CD4-positive, CD25-positive, alpha-beta regulatory T cell (primary cell): ENCODE measurements around the gene F10. TPM values are rescaled to one million over a fixed set of nuclear protein-coding genes. Genes with fewer than 3 reads are reported as not detected.
A peak's percentile ranks its signal among the peaks of the same experiment; 100 is the strongest.

Source experiments
- ATAC-seq, 2 donors: fragments of 150-1000 bp; cut with Tn5 transposase; one replicate each; pipeline ENCODE4 v1.10.0; 2021; ENCODE audit warnings: low read depth in 2 of 2, moderate number of reproducible peaks in 2 of 2, moderate library complexity in 1 of 2
- DNase-seq, 3 donors: peaks; one replicate each; pipeline versions ENCODE4 v3.0.0 to v3.0.0-alpha.2; 2012 to 2022; ENCODE audit warnings: mixed read lengths in 1 of 3
- H3K27ac ChIP-seq: one replicate; pipeline ENCODE4 v1.7.0; 2013; ENCODE audit warnings: mild to moderate bottlenecking, low read length; ENCODE audit not compliant: insufficient read depth, poor library complexity, severe bottlenecking
- H3K27me3 ChIP-seq: one replicate; pipeline ENCODE4 v1.7.0; 2013; ENCODE audit warnings: low read length; ENCODE audit not compliant: control insufficient read depth, insufficient read depth
- H3K36me3 ChIP-seq: one replicate; pipeline ENCODE4 v1.7.0; 2013; ENCODE audit warnings: mild to moderate bottlenecking, low read length, moderate library complexity; ENCODE audit not compliant: control insufficient read depth, insufficient read depth
- H3K4me1 ChIP-seq: 2 replicates; pipeline ENCODE4 v1.7.0; 2013; ENCODE audit warnings: mild to moderate bottlenecking, low read length; ENCODE audit not compliant: insufficient read depth, control insufficient read depth, poor library complexity, severe bottlenecking
- H3K4me3 ChIP-seq: one replicate; pipeline ENCODE4 v1.7.0; 2013; ENCODE audit warnings: low read depth, mild to moderate bottlenecking, low read length, moderate library complexity
- H3K9me3 ChIP-seq, 2 experiments: 1 replicate in 1 of 2; 2 replicates in 1 of 2; pipeline ENCODE4 v1.7.0; 2013; ENCODE audit warnings: low read length in 2 of 2, mild to moderate bottlenecking in 1 of 2, moderate library complexity in 1 of 2; ENCODE audit not compliant: control insufficient read depth in 2 of 2
- H3K27ac Mint-ChIP-seq, 3 donors: one replicate each; pipeline ENCODE4 v1.8.0; 2020 to 2022; ENCODE audit warnings: mild to moderate bottlenecking in 3 of 3, mixed read lengths in 3 of 3, moderate library complexity in 2 of 3
- H3K27me3 Mint-ChIP-seq: one replicate; pipeline ENCODE4 v1.8.0; 2022; ENCODE audit warnings: mild to moderate bottlenecking, mixed read lengths
- H3K36me3 Mint-ChIP-seq: one replicate; pipeline ENCODE4 v1.8.0; 2020; ENCODE audit warnings: mixed read lengths
- H3K4me1 Mint-ChIP-seq, 4 donors: one replicate each; pipeline ENCODE4 v1.8.0; 2020 to 2022; ENCODE audit warnings: mixed read lengths in 4 of 4, mild to moderate bottlenecking in 1 of 4
- H3K4me3 Mint-ChIP-seq, 4 donors: one replicate each; pipeline ENCODE4 v1.8.0; 2020 to 2022; ENCODE audit warnings: mild to moderate bottlenecking in 4 of 4, mixed read lengths in 4 of 4, moderate library complexity in 3 of 4
- H3K9me3 Mint-ChIP-seq, 7 donors: one replicate each; pipeline ENCODE4 v1.8.0; 2020 to 2022; ENCODE audit warnings: mixed read lengths in 7 of 7, mild to moderate bottlenecking in 3 of 7, moderate library complexity in 2 of 7
- polyA plus RNA-seq, 4 donors: library from polyadenylated mRNA; unstranded; fragments of 300-500 nt; fragmentation: Illumina TruSeq; gene quantifications; one replicate each; pipeline ENCODE4 v1.2.3, GENCODE V29; 2021
- total RNA-seq: library from RNA; stranded (reverse); gene quantifications from one replicate; pipeline ENCODE4 v1.2.3, GENCODE V29; 2022

Gene F10
- total and polyA plus RNA-seq, 5 donors from 2014 or later = 0.11 TPM; not detected in 4

DNA sequence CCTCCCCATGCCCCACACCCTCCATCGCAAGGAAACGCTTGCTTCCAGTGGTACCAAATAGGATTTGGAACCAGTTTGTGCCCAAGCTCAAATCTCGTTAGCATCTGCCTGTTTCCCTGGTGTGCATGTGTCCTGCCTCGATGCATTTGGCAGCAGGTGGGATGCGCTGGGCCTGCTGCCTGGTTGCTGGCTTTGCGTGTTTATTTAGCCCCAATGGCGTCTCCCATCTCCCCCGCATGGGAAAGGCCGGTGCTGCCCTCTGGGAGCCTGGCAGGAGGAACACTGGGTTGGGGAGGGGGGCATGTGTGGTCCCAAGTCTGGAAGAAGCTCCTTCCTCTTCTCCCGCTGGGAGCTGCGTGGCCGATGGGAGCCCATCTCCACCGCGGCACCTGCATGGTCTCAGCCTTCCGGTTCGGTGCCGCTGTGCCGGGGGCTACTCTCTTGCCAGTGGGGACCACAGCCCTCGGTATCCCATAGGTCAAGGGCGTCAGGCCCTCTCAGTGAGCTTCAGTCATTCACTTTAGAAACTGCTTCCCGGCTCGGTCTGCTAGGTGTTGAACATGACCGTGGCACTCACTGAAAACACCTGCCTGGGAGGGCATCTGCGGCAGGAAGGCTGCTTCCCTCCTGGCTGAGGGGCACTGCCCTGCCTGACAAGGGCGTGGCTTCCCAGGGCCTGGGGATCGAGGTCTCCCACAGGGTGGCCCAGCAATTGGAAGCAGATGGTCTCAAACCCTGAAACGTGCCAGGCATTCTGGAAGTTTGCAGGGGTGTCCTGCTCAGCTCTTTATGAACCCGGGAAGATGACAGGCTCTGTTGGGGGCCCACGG is 28.8 kb upstream of the F10 start:
- no peak for DNase-seq
- Mint-ChIP-seq H3K4me1 (no peaks in the 10 kb centered on the region), H3K4me3 (no peak overlapping the region), H3K9me3 (peaks cover 0 to 4% (median 0%) of the 10 kb centered on the region in 7 donors), H3K27me3 (no peaks in the 10 kb centered on the region), H3K36me3 (peaks cover 3% of the 10 kb centered on the region), H3K27ac (peak overlapping the region in 1 of 3 donors; percentile 32)
- ATAC-seq = no peak
- no peak overlapping the region for H3K27ac ChIP-seq
- H3K27me3 ChIP-seq = no peaks in the 10 kb centered on the region
- H3K4me1 ChIP-seq = no peaks in the 10 kb centered on the region
- no peaks in the 10 kb centered on the region for H3K36me3 ChIP-seq
- no peaks in the 10 kb centered on the region for H3K9me3 ChIP-seq
- no peak overlapping the region for H3K4me3 ChIP-seq

GRCh38 chr13:113094410-113094800 is 28.2 kb upstream of the F10 start:
- Histone ChIP-seq H3K4me3 (no peak overlapping the region), H3K27me3 (no peaks in the 10 kb centered on the region), H3K27ac (no peak overlapping the region), H3K36me3 (no peaks in the 10 kb centered on the region), H3K9me3 (no peaks in the 10 kb centered on the region), H3K4me1 (no peaks in the 10 kb centered on the region)
- peaks cover 3% of the 10 kb centered on the region for H3K36me3 Mint-ChIP-seq
- H3K9me3 Mint-ChIP-seq = peaks cover 0 to 4% (median 0%) of the 10 kb centered on the region in 7 donors
- peak overlapping the region in 1 of 3 donors; percentile 32 for H3K27ac Mint-ChIP-seq
- H3K4me1 Mint-ChIP-seq = no peaks in the 10 kb centered on the region
- no peak for ATAC-seq
- H3K27me3 Mint-ChIP-seq = no peaks in the 10 kb centered on the region
- no peak overlapping the region for H3K4me3 Mint-ChIP-seq
- DNase-seq = no peak

DNA sequence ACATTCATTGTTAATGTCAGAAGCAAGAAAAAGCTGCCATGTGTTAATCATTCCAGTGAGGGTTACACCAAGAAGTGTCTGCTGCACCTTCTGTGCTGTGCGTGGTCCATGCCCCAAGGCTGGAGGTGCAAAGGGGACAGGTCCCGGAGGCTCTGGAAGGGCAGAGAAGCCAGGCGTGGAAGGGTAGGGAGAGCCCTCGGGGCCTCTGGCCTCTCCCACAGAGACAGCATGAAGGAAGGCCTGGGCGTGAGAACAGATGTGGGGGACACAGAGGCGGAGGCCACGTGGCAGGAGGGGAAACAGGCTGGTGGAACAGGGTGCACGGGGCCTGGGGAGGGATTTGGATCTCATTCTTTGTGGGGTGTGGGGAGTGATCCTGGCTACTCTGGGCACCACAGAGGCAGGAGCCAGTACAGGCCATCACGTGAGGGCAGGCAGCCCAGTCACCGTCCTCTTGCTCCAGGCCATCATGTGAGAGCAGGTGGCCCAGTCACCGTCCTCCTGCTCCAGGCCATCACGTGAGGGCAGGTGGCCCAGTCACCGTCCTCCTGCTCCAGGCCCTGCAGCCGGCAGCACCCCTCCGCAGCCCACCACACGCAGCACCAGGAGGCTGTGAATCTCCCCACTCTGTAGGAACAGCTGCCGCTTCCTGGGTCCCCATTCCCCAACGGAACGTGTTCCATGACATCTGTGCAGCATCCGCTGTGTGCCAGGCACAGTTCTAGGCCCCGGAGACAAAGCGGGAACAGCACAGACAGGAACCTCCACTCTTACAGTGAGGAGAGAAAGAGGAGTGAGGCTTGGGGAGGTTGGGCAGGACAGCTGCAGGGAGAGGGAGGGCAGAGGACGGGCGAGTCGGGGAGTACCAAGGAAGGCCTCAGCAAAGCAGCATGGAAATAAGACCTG is 27.2 kb upstream of the F10 start:
- no peak for ATAC-seq
- no peaks in the 10 kb centered on the region for H3K4me1 Mint-ChIP-seq
- H3K27ac Mint-ChIP-seq = peak overlapping the region in 1 of 3 donors; percentile 26
- H3K36me3 ChIP-seq = no peaks in the 10 kb centered on the region
- H3K9me3 Mint-ChIP-seq = peaks cover 0 to 4% (median 0%) of the 10 kb centered on the region in 7 donors
- H3K4me1 ChIP-seq = no peaks in the 10 kb centered on the region
- H3K4me3 ChIP-seq = no peak overlapping the region
- peaks cover 3% of the 10 kb centered on the region for H3K36me3 Mint-ChIP-seq
- no peak overlapping the region for H3K27ac ChIP-seq
- H3K4me3 Mint-ChIP-seq = no peak overlapping the region
- DNase-seq = no peak
- H3K27me3 ChIP-seq = no peaks in the 10 kb centered on the region
- no peaks in the 10 kb centered on the region for H3K9me3 ChIP-seq
- H3K27me3 Mint-ChIP-seq = no peaks in the 10 kb centered on the region

GRCh38 chr13:113096052-113096744 is 26.4 kb upstream of the F10 start:
- Histone ChIP-seq H3K36me3 (no peaks in the 10 kb centered on the region), H3K27me3 (no peaks in the 10 kb centered on the region), H3K4me1 (no peaks in the 10 kb centered on the region), H3K9me3 (no peaks in the 10 kb centered on the region), H3K27ac (no peak overlapping the region), H3K4me3 (no peak overlapping the region)
- H3K9me3 Mint-ChIP-seq = peaks cover 0 to 4% (median 0%) of the 10 kb centered on the region in 7 donors
- H3K36me3 Mint-ChIP-seq = peaks cover 3% of the 10 kb centered on the region
- H3K27ac Mint-ChIP-seq = no peak overlapping the region
- H3K4me3 Mint-ChIP-seq = no peak overlapping the region
- DNase-seq = no peak
- no peaks in the 10 kb centered on the region for H3K27me3 Mint-ChIP-seq
- H3K4me1 Mint-ChIP-seq = no peaks in the 10 kb centered on the region
- no peak for ATAC-seq

- Mint-ChIP-seq H3K9me3 (peaks cover 0 to 7% (median 0%) of the 10 kb centered on the region in 7 donors), H3K4me3 (no peak overlapping the region), H3K27ac (no peak overlapping the region), H3K36me3 (peaks cover 3% of the 10 kb centered on the region), H3K27me3 (no peaks in the 10 kb centered on the region), H3K4me1 (no peaks in the 10 kb centered on the region)
- Histone ChIP-seq H3K27me3 (no peaks in the 10 kb centered on the region), H3K9me3 (no peaks in the 10 kb centered on the region), H3K36me3 (no peaks in the 10 kb centered on the region), H3K4me3 (no peak overlapping the region), H3K27ac (no peak overlapping the region), H3K4me1 (no peaks in the 10 kb centered on the region)
- no peak for ATAC-seq
- DNase-seq = no peak
These were observed 25.8 kb upstream of the F10 start for GRCh38 chr13:113096745-113097305.

DNA sequence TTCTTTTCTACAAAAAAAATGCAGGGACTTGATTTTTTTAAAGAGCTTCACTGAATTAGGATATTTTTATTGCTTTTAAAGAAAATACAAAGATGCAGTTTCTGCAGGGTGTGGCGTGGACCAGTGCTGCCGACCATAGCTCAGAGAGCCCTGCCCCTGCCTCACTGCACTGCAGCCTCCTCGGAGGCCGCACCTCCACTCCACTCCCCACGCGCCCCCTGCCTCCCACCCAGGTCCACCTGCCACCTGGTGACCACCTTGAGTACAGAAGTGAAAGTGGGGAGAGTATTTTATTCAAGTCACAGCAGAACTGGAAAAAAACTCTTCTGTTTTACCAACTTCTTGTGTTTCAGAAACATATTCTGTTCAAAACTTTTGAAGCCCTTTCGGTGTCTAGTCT is 24.9 kb upstream of the F10 start:
- ATAC-seq (no peak), DNase-seq (no peak)
- no peak overlapping the region for H3K4me3 Mint-ChIP-seq
- Histone ChIP-seq H3K4me3 (no peak overlapping the region), H3K27ac (no peak overlapping the region), H3K27me3 (no peaks in the 10 kb centered on the region), H3K36me3 (no peaks in the 10 kb centered on the region), H3K9me3 (no peaks in the 10 kb centered on the region), H3K4me1 (no peaks in the 10 kb centered on the region)
- peaks cover 0 to 7% (median 0%) of the 10 kb centered on the region in 7 donors for H3K9me3 Mint-ChIP-seq
- no peaks in the 10 kb centered on the region for H3K4me1 Mint-ChIP-seq
- peaks cover 3% of the 10 kb centered on the region for H3K36me3 Mint-ChIP-seq
- no peaks in the 10 kb centered on the region for H3K27me3 Mint-ChIP-seq
- peak overlapping the region in 1 of 3 donors; percentile 43 for H3K27ac Mint-ChIP-seq

DNA sequence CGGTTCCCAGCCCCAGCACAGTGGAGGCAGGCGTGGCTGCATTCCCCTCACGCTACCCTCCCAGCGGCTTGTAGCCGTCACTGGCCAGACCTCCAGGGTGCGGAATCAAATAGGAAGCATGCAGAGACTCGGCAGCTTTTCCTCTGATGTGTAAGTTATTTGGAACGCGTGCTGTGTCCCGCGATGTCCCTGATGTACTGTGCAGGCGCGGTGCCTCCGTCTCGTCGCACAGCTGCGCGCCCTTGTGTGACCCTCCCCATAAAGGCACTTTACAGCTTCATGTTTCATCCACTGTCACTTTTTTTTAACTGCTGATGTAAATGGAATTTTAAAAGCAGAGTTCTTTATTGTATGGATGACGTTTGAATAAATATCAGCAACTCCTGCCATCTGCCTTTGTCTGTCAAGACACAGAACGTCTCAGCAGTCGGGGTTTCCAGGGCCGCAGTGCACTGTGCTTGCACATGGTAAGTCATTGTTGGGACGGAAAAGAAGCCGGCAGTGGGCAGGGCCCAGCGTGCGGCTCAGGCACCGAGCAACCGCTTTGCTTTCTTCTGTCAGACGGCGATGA is 24.4 kb upstream of the F10 start:
- no peaks in the 10 kb centered on the region for H3K9me3 ChIP-seq
- no peaks in the 10 kb centered on the region for H3K27me3 ChIP-seq
- H3K36me3 ChIP-seq = no peaks in the 10 kb centered on the region
- no peaks in the 10 kb centered on the region for H3K4me1 ChIP-seq
- Mint-ChIP-seq H3K4me3 (no peak overlapping the region), H3K27ac (peak overlapping the region in 1 of 3 donors; percentile 43), H3K27me3 (no peaks in the 10 kb centered on the region), H3K36me3 (peaks cover 3% of the 10 kb centered on the region), H3K4me1 (no peaks in the 10 kb centered on the region), H3K9me3 (peaks cover 0 to 7% (median 0%) of the 10 kb centered on the region in 7 donors)
- no peak for DNase-seq
- no peak overlapping the region for H3K4me3 ChIP-seq
- H3K27ac ChIP-seq = no peak overlapping the region
- no peak for ATAC-seq
